HUES64 (cell line): Measurements from ENCODE around the gene PLP1. TPM values are rescaled to one million over a fixed set of nuclear protein-coding genes. Genes with fewer than 3 reads are reported as not detected.

Experiments
- H3K27ac ChIP-seq: 2 replicates; pipeline ENCODE4 v1.7.0; 2013; ENCODE audit warnings: low read depth, low read length, inconsistent platforms
- H3K27me3 ChIP-seq: 2 replicates; pipeline ENCODE4 v1.6.1; 2013; ENCODE audit warnings: mild to moderate bottlenecking, low read length; ENCODE audit not compliant: insufficient read depth
- H3K36me3 ChIP-seq: 2 replicates; pipeline ENCODE4 v1.6.1; 2013; ENCODE audit warnings: mild to moderate bottlenecking, low read length; ENCODE audit not compliant: insufficient read depth
- H3K4me1 ChIP-seq: 2 replicates; pipeline ENCODE4 v1.6.1; 2013; ENCODE audit warnings: mild to moderate bottlenecking, low read length, moderate library complexity; ENCODE audit not compliant: insufficient read depth
- H3K4me3 ChIP-seq: 2 replicates; pipeline ENCODE4 v1.5.1; 2013; ENCODE audit warnings: mild to moderate bottlenecking, low read length, moderate library complexity
- H3K9ac ChIP-seq: 2 replicates; pipeline ENCODE4 v1.6.1; 2013; ENCODE audit warnings: mild to moderate bottlenecking, low read depth, low read length
- H3K9me3 ChIP-seq: 2 replicates; pipeline ENCODE4 v1.6.1; 2013; ENCODE audit warnings: low read depth, low read length; ENCODE audit not compliant: insufficient read depth
- WGBS: fragments of 150-250, 120-280 bp; methylation state at CpG from one replicate; pipeline ENCODE4 v1.1.7; 2013; ENCODE audit warnings: missing lambda C conversion rate; 5-methylcytosine and 5-hydroxymethylcytosine counted together
- polyA plus RNA-seq, 2 experiments: library from polyadenylated mRNA; stranded (reverse); fragments of 50-300 nt; gene quantifications; one replicate each; pipeline ENCODE4 v1.2.3, GENCODE V29; 2013

Gene PLP1
- polyA plus RNA-seq (2013, experiment 1 of 2) = 38.6 TPM
- 46.9 TPM for polyA plus RNA-seq (2013, experiment 2 of 2)

GRCh38 chrX:103776546-103776945 lies at the start of gene PLP1:
TSS of gene PLP1 (plus strand) at chrX:103776840. CDS start at chrX:103776996, 156 bp downstream.
- H3K27me3 ChIP-seq = no peaks in the 10 kb centered on the region
- no peak within 1 kb of the TSS for H3K27ac ChIP-seq
- H3K9me3 ChIP-seq = no peaks in the 10 kb centered on the region
- 69% methylated on average over 2 of the region's 2 CpGs for WGBS
- no peaks in the 10 kb centered on the region; the same call in 1 of the 2 replicates for H3K4me1 ChIP-seq
- peaks cover 43% of the 10 kb centered on the region for H3K36me3 ChIP-seq
- peak within 1 kb of the TSS; percentile 38; the same call in 1 of the 2 replicates for H3K4me3 ChIP-seq
- peak within 1 kb of the TSS; percentile 30; the same call in 1 of the 2 replicates for H3K9ac ChIP-seq

- Histone ChIP-seq H3K9me3 (no peaks in the 10 kb centered on the region), H3K27me3 (no peaks in the 10 kb centered on the region; the same call in 1 of the 2 replicates), H3K4me3 (no peak overlapping the region), H3K9ac (no peak overlapping the region), H3K36me3 (no peaks in the 10 kb centered on the region), H3K4me1 (peaks cover 44% of the 10 kb centered on the region), H3K27ac (no peak overlapping the region)
- WGBS = 60% methylated on average over 1 of the region's 4 CpGs
Observed at GRCh38 chrX:103727115-103727514, 49.5 kb upstream of the PLP1 start.

- Histone ChIP-seq H3K9me3 (no peaks in the 10 kb centered on the region), H3K4me1 (peaks cover 44% of the 10 kb centered on the region), H3K27me3 (no peaks in the 10 kb centered on the region; the same call in 1 of the 2 replicates), H3K27ac (no peak overlapping the region), H3K36me3 (no peaks in the 10 kb centered on the region), H3K9ac (no peak overlapping the region), H3K4me3 (no peak overlapping the region)
- WGBS = 66% methylated on average over 4 of the region's 5 CpGs
Observed at GRCh38 chrX:103729015-103729414, 47.6 kb upstream of the PLP1 start.

GRCh38 chrX:103730147-103730795 lies 46.4 kb upstream of the PLP1 start:
- H3K27ac ChIP-seq = peak overlapping the region; percentile 6; the same call in 1 of the 2 replicates
- 85% methylated on average over 2 of the region's 3 CpGs for WGBS
- no peak overlapping the region for H3K9ac ChIP-seq
- no peaks in the 10 kb centered on the region for H3K9me3 ChIP-seq
- no peak overlapping the region for H3K4me3 ChIP-seq
- H3K27me3 ChIP-seq = no peaks in the 10 kb centered on the region; the same call in 1 of the 2 replicates
- H3K4me1 ChIP-seq = peaks cover 44% of the 10 kb centered on the region
- no peaks in the 10 kb centered on the region for H3K36me3 ChIP-seq

GRCh38 chrX:103730796-103731493 lies 45.7 kb upstream of the PLP1 start:
- Histone ChIP-seq H3K4me3 (no peak overlapping the region), H3K36me3 (no peaks in the 10 kb centered on the region), H3K27me3 (no peaks in the 10 kb centered on the region; the same call in 1 of the 2 replicates), H3K27ac (peak overlapping the region; percentile 58), H3K9me3 (no peaks in the 10 kb centered on the region), H3K4me1 (peaks cover 44% of the 10 kb centered on the region), H3K9ac (no peak overlapping the region; the same call in 1 of the 2 replicates)
- 54% methylated on average over 8 of the region's 8 CpGs for WGBS

GRCh38 chrX:103733017-103733416 lies 43.6 kb upstream of the PLP1 start:
- no peak overlapping the region for H3K27ac ChIP-seq
- no peaks in the 10 kb centered on the region for H3K9me3 ChIP-seq
- 96% methylated on average over 1 of the region's 1 CpG for WGBS
- no peak overlapping the region for H3K9ac ChIP-seq
- no peaks in the 10 kb centered on the region; the same call in 1 of the 2 replicates for H3K27me3 ChIP-seq
- H3K36me3 ChIP-seq = no peaks in the 10 kb centered on the region
- H3K4me3 ChIP-seq = no peak overlapping the region
- peaks cover 35% of the 10 kb centered on the region for H3K4me1 ChIP-seq

GRCh38 chrX:103734125-103734760 lies 42.4 kb upstream of the PLP1 start:
- H3K9me3 ChIP-seq = no peaks in the 10 kb centered on the region
- no peaks in the 10 kb centered on the region for H3K27me3 ChIP-seq
- H3K36me3 ChIP-seq = no peaks in the 10 kb centered on the region
- no peak overlapping the region for H3K27ac ChIP-seq
- WGBS = 75% methylated on average over 4 of the region's 4 CpGs
- no peak overlapping the region for H3K4me3 ChIP-seq
- H3K4me1 ChIP-seq = peaks cover 25% of the 10 kb centered on the region
- H3K9ac ChIP-seq = no peak overlapping the region

- Histone ChIP-seq H3K27me3 (no peaks in the 10 kb centered on the region), H3K4me1 (peaks cover 12% of the 10 kb centered on the region), H3K9ac (no peak overlapping the region), H3K9me3 (no peaks in the 10 kb centered on the region), H3K36me3 (no peaks in the 10 kb centered on the region), H3K27ac (no peak overlapping the region), H3K4me3 (no peak overlapping the region)
Observed at GRCh38 chrX:103737696-103738095, 38.9 kb upstream of the PLP1 start.

- Histone ChIP-seq H3K9me3 (no peaks in the 10 kb centered on the region), H3K27me3 (no peaks in the 10 kb centered on the region), H3K4me1 (peaks cover 12% of the 10 kb centered on the region), H3K36me3 (no peaks in the 10 kb centered on the region; the same call in 1 of the 2 replicates), H3K27ac (no peak overlapping the region), H3K9ac (no peak overlapping the region), H3K4me3 (no peak overlapping the region)
- WGBS = 100% methylated on average over 1 of the region's 1 CpG
Observed at GRCh38 chrX:103739421-103739820, 37.2 kb upstream of the PLP1 start.

GRCh38 chrX:103741879-103742278 lies 34.8 kb upstream of the PLP1 start:
- no peaks in the 10 kb centered on the region for H3K9me3 ChIP-seq
- H3K4me3 ChIP-seq = peak overlapping the region; percentile 85
- H3K4me1 ChIP-seq = peaks cover 19% of the 10 kb centered on the region
- peak overlapping the region; percentile 75 for H3K9ac ChIP-seq
- no peaks in the 10 kb centered on the region for H3K27me3 ChIP-seq
- WGBS = 6% methylated on average over 1 of the region's 1 CpG
- peak overlapping the region; percentile 99 for H3K27ac ChIP-seq
- H3K36me3 ChIP-seq = peaks cover 4% of the 10 kb centered on the region

GRCh38 chrX:103742339-103742738 lies 34.3 kb upstream of the PLP1 start:
- Histone ChIP-seq H3K27me3 (no peaks in the 10 kb centered on the region), H3K4me1 (peaks cover 22% of the 10 kb centered on the region), H3K4me3 (peak overlapping the region; percentile 85), H3K36me3 (peaks cover 7% of the 10 kb centered on the region), H3K9me3 (no peaks in the 10 kb centered on the region), H3K9ac (peak overlapping the region; percentile 81), H3K27ac (peak overlapping the region; percentile 99)
- WGBS = 1% methylated on average over 4 of the region's 6 CpGs
